Immature natural killer cell (primary cell): ENCODE data around the gene SMIM5. TPM values are rescaled to one million over a fixed set of nuclear protein-coding genes. Genes with fewer than 3 reads are reported as not detected.
A peak's percentile ranks its signal among the peaks of the same experiment; 100 is the strongest.

Experiments used
- DNase-seq, 3 donors: peaks; one replicate each; pipeline ENCODE4 v3.0.0; 2022; ENCODE audit warnings: mixed read lengths in 1 of 3
- H3K27ac Mint-ChIP-seq, 6 donors: one replicate each; pipeline ENCODE4 v1.8.0; 2020; ENCODE audit warnings: mixed read lengths in 6 of 6, mild to moderate bottlenecking in 5 of 6, inconsistent platforms in 4 of 6, moderate library complexity in 3 of 6
- H3K27me3 Mint-ChIP-seq, 3 donors: one replicate each; pipeline ENCODE4 v1.8.0; 2020 to 2021; ENCODE audit warnings: low read depth in 3 of 3, mild to moderate bottlenecking in 3 of 3, mixed read lengths in 3 of 3, moderate library complexity in 3 of 3, inconsistent platforms in 1 of 3
- H3K36me3 Mint-ChIP-seq, 3 donors: one replicate each; pipeline ENCODE4 v1.8.0; 2020; ENCODE audit warnings: mixed read lengths in 3 of 3, inconsistent platforms in 2 of 3, mild to moderate bottlenecking in 2 of 3
- H3K4me1 Mint-ChIP-seq, 2 donors: one replicate each; pipeline ENCODE4 v1.8.0; 2020; ENCODE audit warnings: inconsistent platforms in 2 of 2, mild to moderate bottlenecking in 2 of 2, mixed read lengths in 2 of 2, moderate library complexity in 1 of 2
- H3K4me3 Mint-ChIP-seq, 5 donors: one replicate each; pipeline ENCODE4 v1.8.0; 2020; ENCODE audit warnings: mild to moderate bottlenecking in 5 of 5, mixed read lengths in 5 of 5, inconsistent platforms in 3 of 5, moderate library complexity in 3 of 5
- H3K9me3 Mint-ChIP-seq, 6 donors: one replicate each; pipeline ENCODE4 v1.8.0; 2020; ENCODE audit warnings: mild to moderate bottlenecking in 6 of 6, mixed read lengths in 6 of 6, inconsistent platforms in 4 of 6, moderate library complexity in 3 of 6
- polyA plus RNA-seq, 3 donors: library from polyadenylated mRNA; unstranded; fragments of 300-500 nt; fragmentation: Illumina TruSeq; gene quantifications; one replicate each; pipeline ENCODE4 v1.2.3, GENCODE V29; 2021

The SMIM5 gene
- polyA plus RNA-seq, 3 donors from 2014 or later: 1.1 TPM; not detected in 2

- Mint-ChIP-seq H3K4me3 (no peak overlapping the region), H3K36me3 (peaks cover 0 to 8% (median 0%) of the 10 kb centered on the region in 3 donors), H3K4me1 (peaks cover 0 to 2% of the 10 kb centered on the region in 2 donors), H3K9me3 (no peaks in the 10 kb centered on the region), H3K27ac (no peak overlapping the region), H3K27me3 (peaks cover 0 to 2% (median 1%) of the 10 kb centered on the region in 3 donors)
- no peak for DNase-seq
These were observed 8.4 kb upstream of the SMIM5 start for GRCh38 chr17:75624714-75625345.

GRCh38 chr17:75625813-75626486 lies 7.3 kb upstream of the SMIM5 start:
- H3K4me1 Mint-ChIP-seq: peaks cover 0 to 2% of the 10 kb centered on the region in 2 donors
- H3K4me3 Mint-ChIP-seq: no peak overlapping the region
- H3K27me3 Mint-ChIP-seq: peaks cover 0 to 2% (median 1%) of the 10 kb centered on the region in 3 donors
- H3K9me3 Mint-ChIP-seq: no peaks in the 10 kb centered on the region
- H3K36me3 Mint-ChIP-seq: peaks cover 0 to 8% (median 0%) of the 10 kb centered on the region in 3 donors
- no peak overlapping the region for H3K27ac Mint-ChIP-seq
- DNase-seq: no peak

DNA sequence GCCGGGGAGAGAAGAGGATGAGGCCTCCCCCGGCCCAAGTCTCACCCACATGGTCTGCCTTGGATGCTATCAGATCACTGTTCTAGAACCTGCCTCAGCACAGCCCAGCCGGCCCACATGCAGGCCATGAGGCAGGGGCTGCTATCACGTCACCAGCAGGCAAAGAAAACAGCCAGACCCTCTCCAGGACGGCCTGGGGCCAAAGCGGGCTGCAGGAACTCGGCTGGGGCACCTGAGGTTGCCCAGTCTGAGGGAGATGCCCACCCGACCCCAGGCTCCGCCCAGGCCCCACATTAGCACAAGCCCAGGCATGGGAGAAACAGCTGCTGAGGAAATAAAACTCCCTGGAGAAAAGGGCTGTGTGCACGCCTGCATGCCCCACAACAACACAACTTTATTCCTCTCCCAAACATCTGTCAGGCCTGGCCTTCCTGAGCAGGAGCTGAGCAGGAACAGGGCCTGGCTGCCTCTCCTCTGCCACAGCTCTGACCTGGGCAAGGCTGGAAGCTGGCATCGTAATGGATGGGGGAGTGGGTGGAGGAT lies 6.7 kb upstream of the SMIM5 start:
- Mint-ChIP-seq H3K4me3 (no peak overlapping the region), H3K36me3 (peaks cover 0 to 8% (median 0%) of the 10 kb centered on the region in 3 donors), H3K9me3 (no peaks in the 10 kb centered on the region), H3K4me1 (peaks cover 0 to 2% of the 10 kb centered on the region in 2 donors), H3K27me3 (peaks cover 0 to 2% (median 1%) of the 10 kb centered on the region in 3 donors), H3K27ac (no peak overlapping the region)
- no peak for DNase-seq

GRCh38 chr17:75627094-75627493 lies 6.1 kb upstream of the SMIM5 start:
- Mint-ChIP-seq H3K27me3 (peaks cover 0 to 2% (median 1%) of the 10 kb centered on the region in 3 donors), H3K9me3 (no peaks in the 10 kb centered on the region), H3K4me1 (peaks cover 0 to 2% of the 10 kb centered on the region in 2 donors), H3K4me3 (no peak overlapping the region), H3K36me3 (peaks cover 0 to 7% (median 0%) of the 10 kb centered on the region in 3 donors), H3K27ac (no peak overlapping the region)
- no peak for DNase-seq

GRCh38 chr17:75628425-75628824 lies 4.8 kb upstream of the SMIM5 start:
- peaks cover 0 to 6% of the 10 kb centered on the region in 2 donors for H3K4me1 Mint-ChIP-seq
- no peaks in the 10 kb centered on the region for H3K36me3 Mint-ChIP-seq
- no peak overlapping the region for H3K4me3 Mint-ChIP-seq
- DNase-seq: no peak
- no peaks in the 10 kb centered on the region for H3K27me3 Mint-ChIP-seq
- no peak overlapping the region for H3K27ac Mint-ChIP-seq
- H3K9me3 Mint-ChIP-seq: no peaks in the 10 kb centered on the region

DNA sequence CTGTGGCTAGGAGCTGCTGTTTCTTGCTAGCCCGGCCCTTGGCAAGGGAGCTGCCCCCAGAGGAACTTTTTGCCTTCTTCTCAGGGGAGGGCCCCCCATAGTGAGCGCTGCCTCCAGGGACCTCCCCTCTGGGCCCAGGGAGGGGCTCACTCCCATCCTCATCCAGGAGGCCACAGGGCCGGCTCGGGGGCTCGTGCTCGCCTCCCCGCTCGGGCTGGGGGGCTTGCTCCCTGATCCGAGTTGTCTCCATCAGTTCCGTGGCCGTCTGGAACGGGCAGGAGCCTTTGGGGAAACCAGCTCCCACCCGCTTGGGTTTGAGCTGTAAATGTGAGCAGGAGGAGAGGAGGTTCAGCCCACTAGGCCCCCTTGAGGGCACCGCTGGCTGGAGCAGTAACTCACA lies 4.1 kb upstream of the SMIM5 start:
- Mint-ChIP-seq H3K27me3 (peaks cover 0 to 1% (median 0%) of the 10 kb centered on the region in 3 donors), H3K9me3 (no peaks in the 10 kb centered on the region), H3K4me1 (peaks cover 1 to 6% of the 10 kb centered on the region in 2 donors), H3K27ac (no peak overlapping the region), H3K4me3 (no peak overlapping the region), H3K36me3 (no peaks in the 10 kb centered on the region)
- DNase-seq: no peak

DNA sequence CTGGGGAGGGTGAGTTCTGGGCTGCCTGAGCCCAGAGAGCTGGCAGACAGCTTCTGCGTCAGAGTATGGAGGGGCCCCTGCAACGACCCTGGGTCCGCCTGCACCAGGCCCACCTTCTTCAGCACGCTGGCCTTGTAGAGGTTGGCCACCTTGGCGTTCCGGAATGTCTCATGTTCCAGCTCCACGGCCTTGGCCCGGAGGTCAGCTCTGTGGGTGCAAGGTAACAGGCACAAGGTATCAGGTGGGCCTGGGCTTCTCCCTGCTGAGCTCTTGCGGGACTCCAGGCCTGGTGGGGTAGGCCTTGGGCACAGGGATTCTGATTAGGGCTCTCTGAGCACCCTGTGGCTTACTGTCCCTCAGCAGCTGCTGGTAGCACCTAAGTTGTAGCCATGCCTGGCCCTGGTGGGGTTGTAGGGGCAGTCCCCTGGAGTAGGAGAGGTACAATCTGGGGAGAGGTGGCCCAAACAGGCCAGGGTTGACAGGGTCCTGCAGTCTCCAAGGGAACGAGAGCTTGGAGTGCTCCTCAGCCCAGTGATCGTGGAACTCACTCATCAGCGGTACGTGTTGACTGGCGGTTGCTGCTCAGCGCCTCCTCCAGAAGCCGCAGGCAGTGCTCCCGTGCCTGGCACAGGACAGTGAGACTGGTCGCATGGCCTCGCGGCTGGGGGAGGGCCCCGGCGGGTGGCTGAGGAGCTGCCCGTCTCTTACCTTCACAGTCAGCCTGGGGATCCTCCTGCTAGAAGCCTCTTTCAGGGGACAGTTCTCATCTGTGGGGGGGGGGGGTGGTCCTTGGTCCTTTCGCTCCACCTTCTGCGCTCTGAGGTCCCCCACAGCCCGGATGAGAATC lies 2.9 kb upstream of the SMIM5 start:
- H3K36me3 Mint-ChIP-seq: no peaks in the 10 kb centered on the region

DNA sequence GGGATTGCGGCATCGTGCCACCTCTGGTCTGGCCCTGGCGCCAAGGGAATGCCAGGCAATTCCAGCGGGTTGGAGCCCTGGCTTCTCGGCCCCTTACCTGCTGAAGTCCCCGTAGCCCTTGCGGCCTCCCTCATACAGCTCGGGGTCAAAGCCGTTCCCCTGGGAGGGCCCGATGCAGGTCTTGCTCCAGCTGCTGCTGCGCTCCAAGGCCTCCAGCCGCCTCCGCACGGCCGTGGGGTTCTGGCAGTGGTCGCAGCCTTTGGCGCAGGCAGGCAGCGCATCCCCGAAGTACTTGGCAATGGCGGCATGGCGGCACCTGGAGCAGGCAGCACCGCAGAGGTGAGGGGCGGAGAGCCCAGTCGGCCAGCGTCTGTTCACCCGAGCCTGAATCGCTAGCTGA lies 1.9 kb upstream of the SMIM5 start:
- peaks cover 1 to 6% of the 10 kb centered on the region in 2 donors for H3K4me1 Mint-ChIP-seq
- H3K4me3 Mint-ChIP-seq: no peak overlapping the region
- H3K27me3 Mint-ChIP-seq: peaks cover 0 to 3% (median 1%) of the 10 kb centered on the region in 3 donors
- H3K27ac Mint-ChIP-seq: no peak overlapping the region
- no peaks in the 10 kb centered on the region for H3K36me3 Mint-ChIP-seq
- no peaks in the 10 kb centered on the region for H3K9me3 Mint-ChIP-seq
- DNase-seq: no peak

More for the DNA sequence above, 2.9 kb upstream of the SMIM5 start:
- Mint-ChIP-seq H3K9me3 (no peaks in the 10 kb centered on the region), H3K4me3 (no peak overlapping the region), H3K27ac (no peak overlapping the region), H3K4me1 (peaks cover 1 to 6% of the 10 kb centered on the region in 2 donors), H3K27me3 (peaks cover 0 to 1% (median 0%) of the 10 kb centered on the region in 3 donors)
- no peak for DNase-seq

GRCh38 chr17:75632428-75632827 lies 806 bp upstream of the SMIM5 start:
- Mint-ChIP-seq H3K27me3 (peaks cover 0 to 3% (median 1%) of the 10 kb centered on the region in 3 donors), H3K27ac (no peak overlapping the region), H3K4me3 (no peak overlapping the region), H3K9me3 (no peaks in the 10 kb centered on the region), H3K4me1 (peaks cover 1 to 6% of the 10 kb centered on the region in 2 donors), H3K36me3 (no peaks in the 10 kb centered on the region)
- DNase-seq: no peak

GRCh38 chr17:75633486-75634375 lies 497 bp downstream of the SMIM5 start:
- Mint-ChIP-seq H3K4me3 (no peak overlapping the region), H3K4me1 (peaks cover 1 to 6% of the 10 kb centered on the region in 2 donors), H3K27me3 (peaks cover 0 to 3% (median 3%) of the 10 kb centered on the region in 3 donors), H3K9me3 (no peaks in the 10 kb centered on the region), H3K36me3 (no peaks in the 10 kb centered on the region), H3K27ac (no peak overlapping the region)
- peak in 1 of 3 donors; percentile 24 for DNase-seq

GRCh38 chr17:75634376-75634740 lies 1.1 kb downstream of the SMIM5 start:
- no peak for DNase-seq
- H3K27me3 Mint-ChIP-seq: peaks cover 0 to 3% (median 3%) of the 10 kb centered on the region in 3 donors
- H3K4me1 Mint-ChIP-seq: peaks cover 1 to 6% of the 10 kb centered on the region in 2 donors
- no peak overlapping the region for H3K4me3 Mint-ChIP-seq
- no peaks in the 10 kb centered on the region for H3K9me3 Mint-ChIP-seq
- H3K27ac Mint-ChIP-seq: no peak overlapping the region
- H3K36me3 Mint-ChIP-seq: no peaks in the 10 kb centered on the region

DNA sequence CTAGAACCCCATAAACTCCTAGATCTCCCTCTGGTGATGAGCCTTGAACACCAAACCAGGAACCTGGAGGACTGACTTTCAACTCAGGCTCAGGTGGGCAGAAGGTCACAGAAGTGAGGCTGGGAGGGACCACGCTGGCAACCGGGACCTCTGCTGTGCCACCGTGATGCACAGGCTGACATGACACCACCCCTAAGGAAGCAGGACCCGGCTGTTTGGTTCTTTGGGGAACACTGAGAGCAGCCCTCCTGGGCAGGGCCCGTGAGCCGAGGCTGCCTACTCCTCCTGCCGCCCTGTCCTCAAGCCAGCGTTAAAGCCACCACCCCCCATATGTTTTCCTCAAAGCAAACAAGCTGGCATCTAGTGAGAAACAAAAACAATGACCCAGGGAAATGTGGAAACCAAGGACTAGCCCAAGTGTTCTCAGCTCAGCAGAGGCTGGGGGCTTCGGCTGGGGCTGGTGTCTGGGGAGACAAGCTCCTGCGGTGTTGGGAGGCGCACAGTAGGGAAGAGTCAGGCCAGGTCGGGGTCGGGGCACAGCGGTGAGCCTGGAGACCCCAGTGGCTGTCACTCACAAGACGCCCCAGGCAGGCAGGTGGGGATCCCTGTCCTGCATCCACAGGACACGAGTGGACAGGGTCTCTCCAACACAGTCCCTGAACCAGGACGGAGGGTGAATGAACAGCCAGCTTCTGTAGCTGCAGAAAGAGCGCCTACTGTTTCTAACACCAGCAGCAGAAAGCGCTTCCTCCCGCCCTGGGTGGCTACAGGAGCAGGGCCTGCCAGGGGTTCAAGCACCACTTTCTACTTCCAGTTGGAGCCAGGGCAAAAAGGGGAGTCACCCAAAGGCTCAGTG lies 1.7 kb downstream of the SMIM5 start:
- peaks cover 0 to 3% (median 3%) of the 10 kb centered on the region in 3 donors for H3K27me3 Mint-ChIP-seq
- H3K4me1 Mint-ChIP-seq: peaks cover 1 to 6% of the 10 kb centered on the region in 2 donors
- H3K4me3 Mint-ChIP-seq: no peak overlapping the region
- H3K36me3 Mint-ChIP-seq: no peaks in the 10 kb centered on the region
- no peak overlapping the region for H3K27ac Mint-ChIP-seq
- DNase-seq: no peak
- H3K9me3 Mint-ChIP-seq: no peaks in the 10 kb centered on the region
